ENCODE data around the gene TMEM95. TPM values are rescaled to one million over a fixed set of nuclear protein-coding genes. Genes with fewer than 3 reads are reported as not detected.

Gene TMEM95
- total and polyA plus RNA-seq, 2 of the 8 experiments (the other 6 are each of a cell fraction or from before 2014, with no cell fraction given), result not detected

Small RNA genes within 50 kb of the gene (small RNA-seq; reads per million reads assigned to genes)
- gene AC026954.2 (ENCODE audit: insufficient read depth), result not detected

Other genes with a start within 250 kb of the TMEM95 start
Only the 30 nearest of the 36 such genes appear.
- 8.6 and 10.8 TPM in 2 replicates for gene ASGR1, start 175.8 kb upstream of the TMEM95 start, total RNA-seq (2021; fragmentation: NEBNext Ultra II Directional; extraction: Animal tissue kit (Norgen Biotek cat#: 25700))
- gene ASGR1, start 175.8 kb upstream of the TMEM95 start, polyA plus RNA-seq (2011; rRNA removed), result 14.5 and 16.1 TPM in 2 replicates
- gene DLG4, start 135.3 kb upstream of the TMEM95 start, total RNA-seq (2021; fragmentation: NEBNext Ultra II Directional; extraction: Animal tissue kit (Norgen Biotek cat#: 25700)), result 43.1 and 45.9 TPM in 2 replicates
- 18.9 and 35.2 TPM in 2 replicates for gene DLG4, start 135.3 kb upstream of the TMEM95 start, polyA plus RNA-seq (2011; rRNA removed)
- 169 and 181 TPM in 2 replicates for gene ACADVL, start 135.2 kb upstream of the TMEM95 start, total RNA-seq (2021; fragmentation: NEBNext Ultra II Directional; extraction: Animal tissue kit (Norgen Biotek cat#: 25700))
- gene ACADVL, start 135.2 kb upstream of the TMEM95 start, polyA plus RNA-seq (2011; rRNA removed), result 231 and 317 TPM in 2 replicates
- gene DVL2, start 120.6 kb upstream of the TMEM95 start, total RNA-seq (2021; fragmentation: NEBNext Ultra II Directional; extraction: Animal tissue kit (Norgen Biotek cat#: 25700)), result 59.3 and 59.6 TPM in 2 replicates
- 19.0 and 29.7 TPM in 2 replicates for gene DVL2, start 120.6 kb upstream of the TMEM95 start, polyA plus RNA-seq (2011; rRNA removed)
- gene PHF23, start 115.7 kb upstream of the TMEM95 start, total RNA-seq (2021; fragmentation: NEBNext Ultra II Directional; extraction: Animal tissue kit (Norgen Biotek cat#: 25700)), result 62.8 and 65.1 TPM in 2 replicates
- 46.5 and 47.5 TPM in 2 replicates for gene PHF23, start 115.7 kb upstream of the TMEM95 start, polyA plus RNA-seq (2011; rRNA removed)
- gene GABARAP, start 112.7 kb upstream of the TMEM95 start, total RNA-seq (2021; fragmentation: NEBNext Ultra II Directional; extraction: Animal tissue kit (Norgen Biotek cat#: 25700)), result 252 and 265 TPM in 2 replicates
- gene GABARAP, start 112.7 kb upstream of the TMEM95 start, polyA plus RNA-seq (2011; rRNA removed), result 351 and 581 TPM in 2 replicates
- 120 and 123 TPM in 2 replicates for gene CTDNEP1, start 103.4 kb upstream of the TMEM95 start, total RNA-seq (2021; fragmentation: NEBNext Ultra II Directional; extraction: Animal tissue kit (Norgen Biotek cat#: 25700))
- gene CTDNEP1, start 103.4 kb upstream of the TMEM95 start, polyA plus RNA-seq (2011; rRNA removed), result 106 and 114 TPM in 2 replicates
- gene ELP5, start 102.9 kb upstream of the TMEM95 start, total RNA-seq (2021; fragmentation: NEBNext Ultra II Directional; extraction: Animal tissue kit (Norgen Biotek cat#: 25700)), result 75.4 and 78.1 TPM in 2 replicates
- gene ELP5, start 102.9 kb upstream of the TMEM95 start, polyA plus RNA-seq (2011; rRNA removed), result 107 and 117 TPM in 2 replicates
- gene CLDN7, start 92.7 kb upstream of the TMEM95 start, total RNA-seq (2021; fragmentation: NEBNext Ultra II Directional; extraction: Animal tissue kit (Norgen Biotek cat#: 25700)), result 119 and 129 TPM in 2 replicates
- 118 and 196 TPM in 2 replicates for gene CLDN7, start 92.7 kb upstream of the TMEM95 start, polyA plus RNA-seq (2011; rRNA removed)
- gene SLC2A4, start 73.4 kb upstream of the TMEM95 start, total RNA-seq (2021; fragmentation: NEBNext Ultra II Directional; extraction: Animal tissue kit (Norgen Biotek cat#: 25700)), result 5.7 and 6.4 TPM in 2 replicates
- gene SLC2A4, start 73.4 kb upstream of the TMEM95 start, polyA plus RNA-seq (2011; rRNA removed), result 6.9 and 10.6 TPM in 2 replicates
- gene YBX2, start 60.5 kb upstream of the TMEM95 start, total RNA-seq (2021; fragmentation: NEBNext Ultra II Directional; extraction: Animal tissue kit (Norgen Biotek cat#: 25700)), result 27.6 and 30.5 TPM in 2 replicates
- 19.2 and 35.5 TPM in 2 replicates for gene YBX2, start 60.5 kb upstream of the TMEM95 start, polyA plus RNA-seq (2011; rRNA removed)
- gene EIF5A, start 47.5 kb upstream of the TMEM95 start, total RNA-seq (2021; fragmentation: NEBNext Ultra II Directional; extraction: Animal tissue kit (Norgen Biotek cat#: 25700)), result 1,158 and 1,172 TPM in 2 replicates
- gene EIF5A, start 47.5 kb upstream of the TMEM95 start, polyA plus RNA-seq (2011; rRNA removed), result 717 and 962 TPM in 2 replicates
- gene GPS2, start 39.8 kb upstream of the TMEM95 start, total RNA-seq (2021; fragmentation: NEBNext Ultra II Directional; extraction: Animal tissue kit (Norgen Biotek cat#: 25700)), result 67.0 and 74.8 TPM in 2 replicates
- 152 and 203 TPM in 2 replicates for gene GPS2, start 39.8 kb upstream of the TMEM95 start, polyA plus RNA-seq (2011; rRNA removed)
- 46.8 and 55.4 TPM in 2 replicates for gene NEURL4, start 25.8 kb upstream of the TMEM95 start, total RNA-seq (2021; fragmentation: NEBNext Ultra II Directional; extraction: Animal tissue kit (Norgen Biotek cat#: 25700))
- 29.6 and 39.9 TPM in 2 replicates for gene NEURL4, start 25.8 kb upstream of the TMEM95 start, polyA plus RNA-seq (2011; rRNA removed)
- 45.1 and 49.2 TPM in 2 replicates for gene ACAP1, start 18.6 kb upstream of the TMEM95 start, total RNA-seq (2021; fragmentation: NEBNext Ultra II Directional; extraction: Animal tissue kit (Norgen Biotek cat#: 25700))
- 11.9 and 18.0 TPM in 2 replicates for gene ACAP1, start 18.6 kb upstream of the TMEM95 start, polyA plus RNA-seq (2011; rRNA removed)
- 8.7 and 9.2 TPM in 2 replicates for gene KCTD11, start 3.0 kb upstream of the TMEM95 start, total RNA-seq (2021; fragmentation: NEBNext Ultra II Directional; extraction: Animal tissue kit (Norgen Biotek cat#: 25700))
- gene KCTD11, start 3.0 kb upstream of the TMEM95 start, polyA plus RNA-seq (2011; rRNA removed), result 8.6 and 11.7 TPM in 2 replicates
- 7.6 and 8.7 TPM in 2 replicates for gene TNK1, start 25.9 kb downstream of the TMEM95 start, total RNA-seq (2021; fragmentation: NEBNext Ultra II Directional; extraction: Animal tissue kit (Norgen Biotek cat#: 25700))
- gene TNK1, start 25.9 kb downstream of the TMEM95 start, polyA plus RNA-seq (2011; rRNA removed), result 9.5 and 13.4 TPM in 2 replicates
- 35.7 and 38.7 TPM in 2 replicates for gene PLSCR3, start 39.4 kb downstream of the TMEM95 start, total RNA-seq (2021; fragmentation: NEBNext Ultra II Directional; extraction: Animal tissue kit (Norgen Biotek cat#: 25700))
- gene PLSCR3, start 39.4 kb downstream of the TMEM95 start, polyA plus RNA-seq (2011; rRNA removed), result 36.1 and 69.0 TPM in 2 replicates
- gene TMEM256, start 48.9 kb downstream of the TMEM95 start, total RNA-seq (2021; fragmentation: NEBNext Ultra II Directional; extraction: Animal tissue kit (Norgen Biotek cat#: 25700)), result 97.0 and 104 TPM in 2 replicates
- gene TMEM256, start 48.9 kb downstream of the TMEM95 start, polyA plus RNA-seq (2011; rRNA removed), result 350 and 405 TPM in 2 replicates
- gene NLGN2, start 52.7 kb downstream of the TMEM95 start, total RNA-seq (2021; fragmentation: NEBNext Ultra II Directional; extraction: Animal tissue kit (Norgen Biotek cat#: 25700)), result 62.6 and 62.8 TPM in 2 replicates
- gene NLGN2, start 52.7 kb downstream of the TMEM95 start, polyA plus RNA-seq (2011; rRNA removed), result 21.2 and 45.6 TPM in 2 replicates
- gene SPEM1, start 65.2 kb downstream of the TMEM95 start, total RNA-seq (2021; fragmentation: NEBNext Ultra II Directional; extraction: Animal tissue kit (Norgen Biotek cat#: 25700)), result not detected in 2 replicates
- gene SPEM1, start 65.2 kb downstream of the TMEM95 start, polyA plus RNA-seq (2011; rRNA removed), result 0.09 TPM in 1 of 2 replicates, not detected in the other
- not detected in 2 replicates for gene SPEM2, start 70.5 kb downstream of the TMEM95 start, total RNA-seq (2021; fragmentation: NEBNext Ultra II Directional; extraction: Animal tissue kit (Norgen Biotek cat#: 25700))
- 0.03 and 0.17 TPM in 2 replicates for gene SPEM2, start 70.5 kb downstream of the TMEM95 start, polyA plus RNA-seq (2011; rRNA removed)
- gene SPEM3, start 73.7 kb downstream of the TMEM95 start, total RNA-seq (2021; fragmentation: NEBNext Ultra II Directional; extraction: Animal tissue kit (Norgen Biotek cat#: 25700)), result not detected in 2 replicates
- 0.02 TPM in 1 of 2 replicates, not detected in the other for gene SPEM3, start 73.7 kb downstream of the TMEM95 start, polyA plus RNA-seq (2011; rRNA removed)
- gene TMEM102, start 80.3 kb downstream of the TMEM95 start, total RNA-seq (2021; fragmentation: NEBNext Ultra II Directional; extraction: Animal tissue kit (Norgen Biotek cat#: 25700)), result 11.2 and 12.2 TPM in 2 replicates
- 10.2 and 14.9 TPM in 2 replicates for gene TMEM102, start 80.3 kb downstream of the TMEM95 start, polyA plus RNA-seq (2011; rRNA removed)
- 11.8 and 15.0 TPM in 2 replicates for gene FGF11, start 84.4 kb downstream of the TMEM95 start, total RNA-seq (2021; fragmentation: NEBNext Ultra II Directional; extraction: Animal tissue kit (Norgen Biotek cat#: 25700))
- gene FGF11, start 84.4 kb downstream of the TMEM95 start, polyA plus RNA-seq (2011; rRNA removed), result 26.1 and 42.0 TPM in 2 replicates
- 13.8 and 14.1 TPM in 2 replicates for gene CHRNB1, start 89.9 kb downstream of the TMEM95 start, total RNA-seq (2021; fragmentation: NEBNext Ultra II Directional; extraction: Animal tissue kit (Norgen Biotek cat#: 25700))
- gene CHRNB1, start 89.9 kb downstream of the TMEM95 start, polyA plus RNA-seq (2011; rRNA removed), result 28.2 and 33.6 TPM in 2 replicates
- 10.1 and 11.2 TPM in 2 replicates for gene ZBTB4, start 124.5 kb downstream of the TMEM95 start, total RNA-seq (2021; fragmentation: NEBNext Ultra II Directional; extraction: Animal tissue kit (Norgen Biotek cat#: 25700))
- 5.9 and 8.1 TPM in 2 replicates for gene ZBTB4, start 124.5 kb downstream of the TMEM95 start, polyA plus RNA-seq (2011; rRNA removed)
- gene SLC35G6, start 126.3 kb downstream of the TMEM95 start, total RNA-seq (2021; fragmentation: NEBNext Ultra II Directional; extraction: Animal tissue kit (Norgen Biotek cat#: 25700)), result not detected in 2 replicates
- 0.05 TPM in 1 of 2 replicates, not detected in the other for gene SLC35G6, start 126.3 kb downstream of the TMEM95 start, polyA plus RNA-seq (2011; rRNA removed)
- 150 and 157 TPM in 2 replicates for gene POLR2A, start 129.2 kb downstream of the TMEM95 start, total RNA-seq (2021; fragmentation: NEBNext Ultra II Directional; extraction: Animal tissue kit (Norgen Biotek cat#: 25700))
- gene POLR2A, start 129.2 kb downstream of the TMEM95 start, polyA plus RNA-seq (2011; rRNA removed), result 26.8 and 62.7 TPM in 2 replicates
- 5.5 and 7.2 TPM in 2 replicates for gene TNFSF12, start 193.9 kb downstream of the TMEM95 start, total RNA-seq (2021; fragmentation: NEBNext Ultra II Directional; extraction: Animal tissue kit (Norgen Biotek cat#: 25700))
- 9.6 and 15.8 TPM in 2 replicates for gene TNFSF12, start 193.9 kb downstream of the TMEM95 start, polyA plus RNA-seq (2011; rRNA removed)

All from H1 (cell line).